ENCODE data around the gene CRYBB3.

DNA sequence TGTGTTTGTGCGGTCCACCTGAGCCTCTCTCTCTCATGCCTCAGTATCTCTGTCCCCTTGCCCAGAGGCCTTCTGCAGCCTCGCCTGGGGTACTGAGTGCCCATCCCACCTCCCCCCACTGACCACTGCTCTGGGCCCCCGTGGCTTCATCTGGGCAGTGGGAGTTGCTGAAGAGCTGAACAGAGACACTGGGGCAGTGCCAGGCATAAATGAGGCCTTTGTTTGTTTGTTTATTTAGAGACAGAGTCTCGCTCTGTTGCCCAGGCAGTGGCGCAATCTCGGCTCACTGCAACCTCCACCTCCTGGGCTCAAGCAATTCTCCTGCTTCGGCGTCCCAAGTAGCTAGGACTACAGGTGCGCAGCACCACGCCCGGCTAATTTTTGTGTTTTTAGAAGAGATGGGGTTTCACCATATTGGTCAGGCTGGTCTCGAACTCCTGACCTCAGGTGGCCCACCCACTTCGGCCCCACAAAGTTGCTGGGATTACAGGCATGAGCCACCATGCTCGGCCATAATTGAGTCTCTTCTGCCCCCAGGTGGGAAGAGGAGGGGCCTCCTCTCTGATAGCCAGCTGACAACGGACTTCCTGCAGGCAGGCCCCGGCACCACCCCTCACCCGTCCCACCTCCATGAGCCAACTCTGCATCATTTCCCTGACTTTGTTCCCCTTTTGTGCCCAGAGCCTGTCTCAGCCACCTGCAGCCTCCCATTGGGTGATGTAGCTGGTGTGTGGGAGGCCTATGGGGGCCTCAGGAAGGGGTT, 9.3 kb downstream of the CRYBB3 start:
- TF ChIP-seq POLR2A (IDR thresholded peaks at IDR 0.05; ENCODE audit: low read length) (no peak), GATA1 (IDR thresholded peaks at IDR 0.05; ENCODE audit: low read depth, low read length) (no peak)
